K562 (cell line): ENCODE results near the gene PPFIBP2.

Source experiments
- ADNP ChIP-seq: fragments of 200-800 bp; sonication (Bioruptor generic); IDR thresholded peaks from 2 replicates; pipeline ENCODE4 v1.6.1; 2016; ENCODE audit warnings: missing genetic modification characterization, missing compliant biosample characterization
- CTCF ChIP-seq, 3 experiments: IDR thresholded peaks in 2 of 3; conservative IDR thresholded peaks in 1 of 3; 2 replicates each; pipeline ENCODE4 v1.5.1; 2011 to 2012; ENCODE audit warnings: low read length in 3 of 3, mild to moderate bottlenecking in 3 of 3, control low read depth in 2 of 3, improper control_type of control experiment in 1 of 3, inconsistent platforms in 1 of 3, low read depth in 1 of 3, mixed read lengths in 1 of 3, moderate library complexity in 1 of 3; ENCODE audit not compliant: insufficient read depth in 2 of 3
- HDAC2 ChIP-seq: fragments of 450-650 bp; IDR thresholded peaks from 2 replicates; pipeline ENCODE4 v1.6.1; 2016; ENCODE audit warnings: mild to moderate bottlenecking
- NFE2 ChIP-seq: IDR thresholded peaks from 2 replicates; pipeline ENCODE4 v1.6.1; 2014; ENCODE audit warnings: antibody characterized with exemption, low read depth
- POLR2AphosphoS5 ChIP-seq: IDR thresholded peaks from 2 replicates; pipeline ENCODE4 v1.6.1; 2011; ENCODE audit warnings: mild to moderate bottlenecking, low read depth, low read length, moderate library complexity; ENCODE audit not compliant: control insufficient read depth, insufficient read depth
- RAD21 ChIP-seq, 2 experiments: fragments of 250-450 bp in 1 of 2; fragments of 450-650 bp in 1 of 2; sonication (Bioruptor Pico) in 1 of 2; formaldehyde crosslinking in 1 of 2; IDR thresholded peaks in 1 of 2; conservative IDR thresholded peaks in 1 of 2; 2 replicates each; pipeline versions ENCODE4 v1.4.0 to v1.8.0; 2020 to 2022; ENCODE audit warnings: mild to moderate bottlenecking in 2 of 2, moderate library complexity in 1 of 2
- RCOR1 ChIP-seq, 2 experiments: IDR thresholded peaks; 2 replicates each; pipeline ENCODE4 v1.6.1; 2012; ENCODE audit warnings: low read depth in 2 of 2, low read length in 2 of 2, borderline replicate concordance in 1 of 2, improper control_type of control experiment in 1 of 2
- ZFX ChIP-seq: sonication (generic); formaldehyde crosslinking; IDR thresholded peaks from 2 replicates; pipeline ENCODE4 v1.8.0; 2022; ENCODE audit warnings: mild to moderate bottlenecking, missing genetic modification reagents, moderate library complexity

DNA sequence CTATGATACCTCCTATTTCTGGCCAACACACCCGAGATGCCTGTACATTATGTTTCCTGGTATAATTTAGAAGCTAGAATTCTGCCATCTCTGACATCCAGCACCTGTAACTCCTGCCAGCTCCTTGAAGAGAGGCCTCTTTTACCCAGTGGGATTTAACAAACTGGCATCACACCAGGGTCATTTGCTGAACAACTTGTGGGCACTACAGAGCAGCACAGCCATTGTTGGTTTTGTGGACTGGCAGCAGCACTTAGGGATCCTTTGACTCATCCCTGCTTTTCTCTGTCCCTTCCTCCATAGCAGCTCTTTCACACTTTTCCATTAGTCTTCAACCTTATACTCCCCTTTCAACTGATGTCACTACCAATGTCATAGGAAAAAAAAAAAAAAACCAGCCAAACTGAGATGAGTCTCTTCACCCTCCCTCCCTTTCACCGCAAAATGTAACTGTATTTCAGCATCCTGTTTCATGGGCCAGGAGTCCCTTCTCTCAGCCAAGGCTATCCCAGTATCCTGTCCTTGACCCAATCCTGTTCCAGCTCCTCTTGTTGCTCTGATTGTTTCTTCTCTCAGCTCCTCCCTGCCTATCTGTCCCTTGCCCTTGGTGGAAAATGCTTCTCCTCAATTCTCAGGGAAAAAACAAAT is 68.7 kb downstream of the PPFIBP2 start:
- TF ChIP-seq ZFX (CRISPR knock-in tag) (no peak), HDAC2 (no peak), NFE2 (no peak), RCOR1 (IDR thresholded peaks at IDR 0.05; ENCODE audit: borderline replicate concordance in 1 of 2, low read depth in 2 of 2, low read length in 2 of 2) (no peak), POLR2AphosphoS5 (no peak), CTCF (IDR thresholded peaks at IDR 0.05 in 2 of 3, conservative IDR thresholded peaks at IDR 0.05 in 1 of 3; ENCODE audit: insufficient read depth in 2 of 3, low read depth in 1 of 3, low read length in 3 of 3) (no peak), ADNP (tag) (no peak), RAD21 (CRISPR knock-in tag; conservative IDR thresholded peaks at IDR 0.05 in 1 of 2, IDR thresholded peaks at IDR 0.05 in 1 of 2) (no peak)
